Naive thymus-derived CD4-positive, alpha-beta T cell (primary cell): ENCODE measurements around the gene MYRF. TPM values are rescaled to one million over a fixed set of nuclear protein-coding genes. Genes with fewer than 3 reads are reported as not detected.

Experiments
- ATAC-seq: fragments of 150-1000 bp; cut with Tn5 transposase; 2 replicates; pipeline ENCODE4 v1.10.0; 2021; ENCODE audit warnings: mild to moderate bottlenecking, moderate library complexity
- CTCF ChIA-PET: fragments of 350-600 bp; sonication (Branson Sonifier 250); formaldehyde crosslinking; loops from one replicate; lab custom pipeline; 2021; ENCODE audit warnings: antibody characterized with exemption; lab: Charles Lee
- POLR2A ChIA-PET: fragments of 350-600 bp; sonication (Branson Sonifier 250); formaldehyde crosslinking; loops from one replicate; lab custom pipeline; 2021; ENCODE audit warnings: antibody characterized with exemption, inconsistent platforms; lab: Charles Lee
- DNase-seq, 9 donors: peaks; one replicate each; pipeline versions ENCODE4 v3.0.0 to v3.0.0-alpha.2; 2020 to 2022; ENCODE audit warnings: mixed read lengths in 1 of 9
- H3K27ac ChIP-seq: one replicate; pipeline ENCODE4 v1.7.0; 2013; ENCODE audit warnings: mild to moderate bottlenecking, low read depth, low read length, moderate library complexity
- H3K27me3 ChIP-seq, 2 donors: one replicate each; pipeline ENCODE4 v1.7.0; 2013; ENCODE audit warnings: low read length in 2 of 2, mild to moderate bottlenecking in 2 of 2, moderate library complexity in 2 of 2; ENCODE audit not compliant: control insufficient read depth in 2 of 2, insufficient read depth in 2 of 2
- H3K36me3 ChIP-seq, 3 experiments: 1 replicate in 2 of 3; 2 replicates in 1 of 3; pipeline ENCODE4 v1.7.0; 2013; ENCODE audit warnings: low read length in 3 of 3, mild to moderate bottlenecking in 3 of 3, moderate library complexity in 1 of 3; ENCODE audit not compliant: insufficient read depth in 3 of 3, control insufficient read depth in 2 of 3
- H3K4me1 ChIP-seq, 2 donors: one replicate each; pipeline ENCODE4 v1.7.0; 2013; ENCODE audit warnings: low read length in 2 of 2, mild to moderate bottlenecking in 2 of 2, moderate library complexity in 1 of 2; ENCODE audit not compliant: control insufficient read depth in 2 of 2, insufficient read depth in 2 of 2
- H3K4me3 ChIP-seq: 2 replicates; pipeline ENCODE4 v1.7.0; 2013; ENCODE audit warnings: mild to moderate bottlenecking, low read length
- H3K9me3 ChIP-seq, 3 experiments: 1 replicate in 2 of 3; 2 replicates in 1 of 3; pipeline ENCODE4 v1.7.0; 2013; ENCODE audit warnings: low read length in 3 of 3; ENCODE audit not compliant: control insufficient read depth in 2 of 3
- H3K27ac Mint-ChIP-seq, 9 donors: one replicate each; pipeline ENCODE4 v1.8.0; 2020 to 2022; ENCODE audit warnings: mixed read lengths in 9 of 9, mild to moderate bottlenecking in 8 of 9, moderate library complexity in 5 of 9, inconsistent platforms in 2 of 9
- H3K27me3 Mint-ChIP-seq, 5 donors: one replicate each; pipeline ENCODE4 v1.8.0; 2021 to 2022; ENCODE audit warnings: mixed read lengths in 5 of 5, mild to moderate bottlenecking in 1 of 5
- H3K36me3 Mint-ChIP-seq, 5 donors: one replicate each; pipeline ENCODE4 v1.8.0; 2020 to 2022; ENCODE audit warnings: mixed read lengths in 5 of 5, mild to moderate bottlenecking in 3 of 5, inconsistent platforms in 1 of 5
- H3K4me1 Mint-ChIP-seq, 7 donors: one replicate each; pipeline ENCODE4 v1.8.0; 2020 to 2022; ENCODE audit warnings: mixed read lengths in 7 of 7, mild to moderate bottlenecking in 3 of 7, inconsistent platforms in 1 of 7
- H3K4me3 Mint-ChIP-seq, 10 donors: one replicate each; pipeline ENCODE4 v1.8.0; 2020 to 2022; ENCODE audit warnings: mild to moderate bottlenecking in 10 of 10, mixed read lengths in 10 of 10, moderate library complexity in 6 of 10, inconsistent platforms in 2 of 10
- H3K9me3 Mint-ChIP-seq, 11 donors: one replicate each; pipeline ENCODE4 v1.8.0; 2020 to 2022; ENCODE audit warnings: mixed read lengths in 11 of 11, mild to moderate bottlenecking in 4 of 11, inconsistent platforms in 1 of 11, moderate library complexity in 1 of 11
- intact Hi-C, 2 donors: fragments of 100-400 bp; cut with micrococcal nuclease; formaldehyde crosslinking; loops; one replicate each; pipeline ENCODE4 v1.15.1; 2023
- polyA plus RNA-seq, 2 donors: library from polyadenylated mRNA; unstranded; fragments of 300-500 nt; fragmentation: Illumina TruSeq; gene quantifications; one replicate each; pipeline ENCODE4 v1.2.3, GENCODE V29; 2021
- total RNA-seq, 6 experiments: library from RNA in 5 of 6; stranded (reverse) in 5 of 6; gene quantifications; 1 replicate in 5 of 6; 2 replicates in 1 of 6; pipeline ENCODE4 v1.2.3 and lab custom pipeline; 2021 to 2026

The MYRF gene
- total and polyA plus RNA-seq, 7 experiments from 2014 or later: 0.19 to 1.5 (median 0.36) TPM; not detected in 1

DNA sequence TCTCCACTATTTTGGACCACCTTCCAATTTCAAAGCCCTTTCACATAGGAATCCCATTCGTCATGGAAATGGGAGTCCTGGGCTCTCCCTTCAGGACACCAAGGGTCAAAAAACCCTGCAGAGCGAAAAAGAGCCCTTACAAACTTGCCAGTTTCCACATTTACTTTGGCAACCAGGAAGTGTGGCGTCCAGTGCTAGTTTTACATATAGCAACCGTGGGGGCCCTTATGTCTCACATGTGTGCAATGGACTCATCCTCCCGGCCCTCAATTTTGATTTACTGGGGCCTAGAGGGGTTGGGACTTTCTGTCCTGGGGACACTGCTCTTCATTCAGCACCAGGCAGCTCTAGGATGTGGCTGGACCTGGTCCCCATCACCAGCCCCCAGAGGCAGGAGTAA is 38.5 kb upstream of the MYRF start:
- ATAC-seq: no peak
- ChIA-PET CTCF (interaction anchor here (0.7 kb wide), 1 partner anchor 23 kb away, joined by 3 read pairs; no protein-coding TSS in a partner anchor), POLR2A (no interaction called here)
- H3K27me3 ChIP-seq: no peaks in the 10 kb centered on the region
- no peaks in the 10 kb centered on the region for H3K9me3 ChIP-seq
- intact Hi-C loops: no loop called here
- H3K4me1 ChIP-seq: no peaks in the 10 kb centered on the region
- no peak overlapping the region for H3K27ac ChIP-seq
- Mint-ChIP-seq H3K36me3 (no peaks in the 10 kb centered on the region), H3K9me3 (no peaks in the 10 kb centered on the region), H3K4me3 (no peak overlapping the region), H3K4me1 (peaks cover 0 to 8% (median 0%) of the 10 kb centered on the region in 7 donors), H3K27me3 (peaks cover 0 to 6% (median 0%) of the 10 kb centered on the region in 5 donors), H3K27ac (no peak overlapping the region)
- no peak for DNase-seq
- H3K36me3 ChIP-seq: no peaks in the 10 kb centered on the region
- H3K4me3 ChIP-seq: no peak overlapping the region

- Mint-ChIP-seq H3K27me3 (peaks cover 0 to 6% (median 0%) of the 10 kb centered on the region in 5 donors), H3K4me1 (peaks cover 0 to 8% (median 0%) of the 10 kb centered on the region in 7 donors), H3K36me3 (no peaks in the 10 kb centered on the region), H3K4me3 (no peak overlapping the region), H3K9me3 (no peaks in the 10 kb centered on the region), H3K27ac (no peak overlapping the region)
- ChIA-PET CTCF (interaction anchor here (0.6 to 0.7 kb wide), 2 partner anchors 23 to 41 kb away, joined by 3 to 4 read pairs; no protein-coding TSS in a partner anchor), POLR2A (no interaction called here)
- intact Hi-C loops: no loop called here
- H3K4me1 ChIP-seq: no peaks in the 10 kb centered on the region
- H3K27me3 ChIP-seq: no peaks in the 10 kb centered on the region
- no peak overlapping the region for H3K27ac ChIP-seq
- H3K4me3 ChIP-seq: no peak overlapping the region
- no peaks in the 10 kb centered on the region for H3K9me3 ChIP-seq
- H3K36me3 ChIP-seq: no peaks in the 10 kb centered on the region
- ATAC-seq (no peak), DNase-seq (no peak)
Measured at GRCh38 chr11:61714316-61714715, 38.1 kb upstream of the MYRF start.

GRCh38 chr11:61714916-61715315 is 37.5 kb upstream of the MYRF start:
- Histone ChIP-seq H3K4me3 (no peak overlapping the region), H3K27ac (no peak overlapping the region), H3K4me1 (no peaks in the 10 kb centered on the region), H3K9me3 (no peaks in the 10 kb centered on the region), H3K27me3 (no peaks in the 10 kb centered on the region), H3K36me3 (no peaks in the 10 kb centered on the region)
- Mint-ChIP-seq H3K9me3 (no peaks in the 10 kb centered on the region), H3K27me3 (peaks cover 0 to 6% (median 0%) of the 10 kb centered on the region in 5 donors), H3K27ac (no peak overlapping the region), H3K36me3 (no peaks in the 10 kb centered on the region), H3K4me3 (no peak overlapping the region), H3K4me1 (peaks cover 0 to 8% (median 0%) of the 10 kb centered on the region in 7 donors)
- DNase-seq: no peak
- ATAC-seq: no peak
- intact Hi-C loops: no loop called here
- ChIA-PET CTCF (interaction anchor here (0.6 kb wide), 1 partner anchor 42 kb away, joined by 4 read pairs; no protein-coding TSS in a partner anchor), POLR2A (no interaction called here)

- Mint-ChIP-seq H3K27ac (no peak overlapping the region), H3K27me3 (peaks cover 0 to 6% (median 0%) of the 10 kb centered on the region in 5 donors), H3K36me3 (no peaks in the 10 kb centered on the region), H3K4me1 (peaks cover 0 to 8% (median 0%) of the 10 kb centered on the region in 7 donors), H3K4me3 (no peak overlapping the region), H3K9me3 (no peaks in the 10 kb centered on the region)
- intact Hi-C loops: no loop called here
- Histone ChIP-seq H3K36me3 (no peaks in the 10 kb centered on the region), H3K9me3 (no peaks in the 10 kb centered on the region), H3K4me3 (no peak overlapping the region), H3K27ac (no peak overlapping the region), H3K4me1 (no peaks in the 10 kb centered on the region), H3K27me3 (no peaks in the 10 kb centered on the region)
- ATAC-seq: peak; percentile 47
- CTCF ChIA-PET: interaction anchor here (1.1 to 1.2 kb wide), 2 partner anchors 17 to 32 kb away, joined by 3 read pairs; no protein-coding TSS in a partner anchor
- DNase-seq: no peak
- POLR2A ChIA-PET: no interaction called here
Measured at GRCh38 chr11:61715867-61716266, 36.6 kb upstream of the MYRF start.

GRCh38 chr11:61716478-61717285 is 35.8 kb upstream of the MYRF start:
- ChIA-PET POLR2A (no interaction called here), CTCF (interaction anchor here (1.1 to 1.2 kb wide), 2 partner anchors 16 to 33 kb away, joined by 3 read pairs; no protein-coding TSS in a partner anchor)
- no peak for ATAC-seq
- H3K4me1 Mint-ChIP-seq: peaks cover 0 to 8% (median 0%) of the 10 kb centered on the region in 7 donors
- H3K36me3 Mint-ChIP-seq: no peaks in the 10 kb centered on the region
- Histone ChIP-seq H3K9me3 (no peaks in the 10 kb centered on the region), H3K4me1 (no peaks in the 10 kb centered on the region), H3K4me3 (no peak overlapping the region), H3K27me3 (no peaks in the 10 kb centered on the region), H3K36me3 (no peaks in the 10 kb centered on the region), H3K27ac (no peak overlapping the region)
- no peak overlapping the region for H3K4me3 Mint-ChIP-seq
- intact Hi-C loops: no loop called here
- H3K9me3 Mint-ChIP-seq: no peaks in the 10 kb centered on the region
- no peak for DNase-seq
- H3K27ac Mint-ChIP-seq: no peak overlapping the region
- peaks cover 0 to 6% (median 0%) of the 10 kb centered on the region in 5 donors for H3K27me3 Mint-ChIP-seq

DNA sequence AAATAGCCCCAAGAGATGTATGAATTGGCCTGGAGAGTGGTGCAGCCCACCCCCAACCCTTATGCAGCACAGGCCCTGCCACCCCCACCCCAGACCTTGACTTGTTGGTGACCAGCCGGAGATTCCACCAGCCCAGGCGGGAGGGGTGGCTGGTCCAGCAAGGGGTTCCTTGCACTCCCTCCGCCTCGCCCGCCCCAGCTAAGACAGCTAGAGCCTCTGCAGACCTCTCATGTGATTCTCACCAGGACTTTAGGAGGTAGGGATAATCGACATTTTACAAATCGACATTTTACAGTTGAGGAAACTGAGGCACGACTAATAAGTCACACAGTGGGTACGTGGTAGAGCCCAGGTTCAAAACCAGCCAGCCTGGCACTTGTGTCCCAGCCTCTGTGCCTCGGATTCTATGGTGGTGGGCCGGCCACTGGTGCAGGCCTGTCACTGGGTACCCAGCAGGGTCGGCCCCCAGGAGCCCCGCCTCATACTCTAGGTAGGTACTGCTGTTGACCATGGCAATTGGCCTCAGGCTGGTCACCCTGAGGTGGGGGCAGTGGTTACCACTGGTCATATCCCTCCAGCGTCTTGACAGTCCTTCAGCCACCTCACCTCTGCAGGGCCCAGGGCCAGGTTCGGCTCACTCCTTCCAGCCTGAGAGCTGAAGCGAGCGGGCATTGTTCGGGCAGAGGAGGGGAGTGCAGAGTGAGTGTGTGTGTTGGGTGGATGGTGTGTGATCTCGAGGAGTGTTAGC is 35.0 kb upstream of the MYRF start:
- H3K4me1 Mint-ChIP-seq: peaks cover 0 to 8% (median 0%) of the 10 kb centered on the region in 7 donors
- no peaks in the 10 kb centered on the region for H3K36me3 ChIP-seq
- H3K27me3 ChIP-seq: no peaks in the 10 kb centered on the region
- no peak overlapping the region for H3K4me3 ChIP-seq
- ChIA-PET POLR2A (no interaction called here), CTCF (no interaction called here)
- intact Hi-C loops: no loop called here
- H3K4me1 ChIP-seq: no peaks in the 10 kb centered on the region
- ATAC-seq (no peak), DNase-seq (no peak)
- H3K36me3 Mint-ChIP-seq: no peaks in the 10 kb centered on the region
- no peak overlapping the region for H3K27ac ChIP-seq
- H3K9me3 ChIP-seq: no peaks in the 10 kb centered on the region
- H3K27ac Mint-ChIP-seq: no peak overlapping the region
- H3K27me3 Mint-ChIP-seq: peaks cover 0 to 6% (median 0%) of the 10 kb centered on the region in 5 donors
- peaks cover 0 to 1% (median 0%) of the 10 kb centered on the region in 11 donors for H3K9me3 Mint-ChIP-seq
- H3K4me3 Mint-ChIP-seq: no peak overlapping the region
